GM18909 (cell line): Measurements from ENCODE around the gene ACTN3.
"Not testable (repeated sequence)": the region's sequence is repeated elsewhere in the genome, so short reads cannot be mapped to it uniquely, and the experiment has no call there.

Experiments
- ATAC-seq: cut with Tn5 transposase; IDR thresholded peaks from one replicate; pipeline ENCODE4 v1.9.1; 2021; ENCODE audit warnings: mild to moderate bottlenecking; ENCODE audit not compliant: unreplicated experiment, poor library complexity

The ACTN3 gene

DNA sequence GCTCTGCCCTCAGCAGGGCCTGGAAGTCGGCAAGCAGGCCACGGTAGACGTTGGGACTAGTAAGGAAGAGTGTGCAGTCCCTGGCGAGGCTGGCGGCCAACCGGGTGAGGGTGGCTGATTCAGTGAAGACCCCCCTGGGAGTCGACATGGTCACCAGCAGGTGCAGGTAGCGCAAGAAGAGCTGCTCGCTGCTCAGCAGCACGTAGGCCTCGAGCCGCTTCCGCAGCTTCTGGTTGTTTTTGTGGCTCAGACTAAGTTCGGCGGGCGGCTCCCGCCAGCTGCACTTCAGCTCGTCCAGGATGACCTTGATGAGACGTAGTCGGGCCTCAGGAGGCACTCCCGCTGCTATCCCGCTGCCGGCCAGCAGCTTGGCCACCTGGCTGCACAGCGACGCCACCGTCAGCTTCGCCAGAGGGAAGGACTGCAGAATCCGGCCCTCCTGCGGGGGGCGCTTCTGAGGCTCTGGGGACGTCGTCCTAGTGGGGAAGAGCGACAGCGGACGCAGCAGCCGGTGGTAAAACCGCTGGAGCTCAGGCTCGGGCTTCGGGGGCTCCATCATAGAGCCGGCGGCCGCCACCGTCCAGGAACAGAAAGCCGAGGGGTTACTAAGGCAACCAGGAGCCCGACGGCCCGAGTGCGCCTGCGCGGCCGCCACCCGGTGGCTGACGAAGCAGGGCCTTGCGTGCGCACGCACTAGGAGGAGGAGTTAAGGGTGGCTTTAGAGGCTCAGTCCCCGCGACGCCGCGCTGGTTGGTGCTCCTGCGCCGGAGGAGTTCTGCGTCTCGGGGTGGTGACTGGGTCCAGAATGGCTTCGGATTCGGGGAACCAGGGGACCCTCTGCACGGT lies 46.0 kb downstream of the ACTN3 start, which contains the start of the genes CCDC87 and CCS:
TSS of gene CCDC87 (minus strand) at position 607 of the 846 bp plus-strand sequence. CDS start at position 559, 48 bp downstream.
TSS of gene CCS (plus strand) at position 729 of the 846 bp plus-strand sequence. CDS start at position 806, 77 bp downstream.
- peak; percentile 93 for ATAC-seq

DNA sequence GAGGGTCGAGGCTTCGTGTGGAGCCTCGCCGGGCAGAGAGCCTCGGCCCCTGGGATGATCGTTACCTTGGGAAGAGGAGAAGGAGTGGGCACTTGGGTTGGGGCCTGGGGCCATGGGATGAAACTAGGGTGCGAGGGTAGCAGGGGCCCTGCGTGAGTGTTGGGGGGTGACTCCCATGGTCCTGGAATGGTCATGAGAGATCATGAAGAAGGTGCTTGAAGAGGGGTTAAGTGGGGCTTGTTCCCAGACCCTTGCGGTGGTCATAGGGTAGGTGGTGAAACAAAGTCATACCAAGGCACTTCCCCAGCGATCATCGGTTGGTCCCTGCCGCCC lies 46.6 kb downstream of the ACTN3 start:
- ATAC-seq, result peak; percentile 18

DNA sequence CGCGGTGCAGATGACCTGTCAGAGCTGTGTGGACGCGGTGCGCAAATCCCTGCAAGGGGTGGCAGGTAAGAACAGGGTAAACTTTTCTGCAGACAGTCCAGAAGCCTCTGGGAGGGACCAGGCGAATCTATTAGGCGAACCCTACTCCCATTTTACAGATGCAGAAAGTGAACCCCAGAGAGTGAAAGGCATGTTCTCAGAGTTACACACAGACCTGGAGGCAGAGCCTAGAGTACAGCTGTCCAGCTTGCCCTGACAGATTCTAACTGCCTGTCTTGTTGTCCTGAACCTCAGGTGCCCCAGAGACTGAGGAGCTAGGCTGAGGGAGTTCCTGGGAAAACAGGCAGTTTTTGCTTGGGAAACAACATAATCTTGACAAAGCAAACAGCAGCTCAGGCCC lies 46.9 kb downstream of the ACTN3 start:
- ATAC-seq, result no peak

DNA sequence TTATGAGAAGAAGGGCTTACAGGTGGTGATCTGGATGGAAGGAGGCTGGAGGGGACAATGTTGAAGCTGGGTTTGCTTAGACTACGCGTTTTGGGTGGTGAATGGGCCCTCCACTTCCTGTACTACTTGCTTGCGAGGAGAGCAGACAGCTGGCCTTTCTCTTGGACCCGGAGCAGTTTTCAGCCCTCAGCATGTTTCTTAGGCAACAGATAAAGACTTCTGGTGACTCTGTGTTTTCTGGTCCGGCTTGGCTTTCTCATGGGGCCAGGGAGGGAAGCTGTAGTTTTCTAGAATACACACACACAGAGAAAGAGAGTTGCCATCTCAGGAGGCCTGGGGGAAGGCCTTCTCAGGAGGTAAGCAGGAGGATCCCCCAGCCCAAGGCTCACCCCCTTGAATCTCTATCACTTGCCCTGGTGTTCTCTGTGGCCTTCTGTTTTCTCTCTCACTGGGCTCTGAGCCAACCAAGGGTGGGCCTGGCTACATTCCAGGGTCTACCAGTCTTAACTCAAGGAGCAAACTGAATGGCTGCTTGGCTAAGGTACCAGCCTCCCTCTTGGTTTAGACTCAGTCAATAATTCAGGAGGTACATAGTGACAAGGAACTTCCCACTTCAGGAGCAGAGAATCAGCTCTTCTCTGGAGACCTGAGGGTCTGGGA lies 48.7 kb downstream of the ACTN3 start:
- no peak for ATAC-seq

DNA sequence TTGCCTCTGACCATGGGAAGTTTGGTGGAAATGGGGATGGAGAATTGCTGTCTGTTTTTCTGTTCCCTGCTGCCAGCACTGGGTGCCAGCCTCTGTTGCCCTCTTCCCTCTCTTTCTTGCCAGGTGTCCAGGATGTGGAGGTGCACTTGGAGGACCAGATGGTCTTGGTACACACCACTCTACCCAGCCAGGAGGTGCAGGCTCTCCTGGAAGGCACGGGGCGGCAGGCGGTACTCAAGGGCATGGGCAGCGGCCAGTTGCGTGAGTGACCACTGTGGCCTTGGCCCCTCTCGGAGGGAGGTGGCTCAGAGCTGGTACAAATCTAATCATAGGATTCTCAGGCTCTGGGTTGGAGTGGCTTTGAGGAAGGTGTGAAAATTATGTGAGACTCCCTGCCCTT lies 52.3 kb downstream of the ACTN3 start:
- no peak for ATAC-seq

DNA sequence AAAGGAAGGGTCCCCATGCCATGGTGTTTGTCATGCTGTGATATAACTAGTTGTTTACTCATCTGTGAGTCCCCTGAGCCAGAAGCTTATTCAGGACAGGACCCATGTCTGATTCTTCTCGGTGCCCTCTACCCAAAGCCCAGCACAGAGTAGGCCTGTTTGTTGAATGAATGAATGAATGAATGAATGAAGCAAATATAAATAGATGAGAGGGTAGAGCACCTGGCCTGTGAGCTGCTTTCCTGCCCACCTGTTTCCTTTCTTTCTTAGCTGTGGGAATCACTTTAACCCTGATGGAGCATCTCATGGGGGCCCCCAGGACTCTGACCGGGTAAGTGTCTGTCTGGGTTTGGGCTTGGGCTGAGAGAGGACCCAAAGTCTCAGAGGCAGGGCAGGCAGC lies 53.5 kb downstream of the ACTN3 start:
- ATAC-seq, result no peak

DNA sequence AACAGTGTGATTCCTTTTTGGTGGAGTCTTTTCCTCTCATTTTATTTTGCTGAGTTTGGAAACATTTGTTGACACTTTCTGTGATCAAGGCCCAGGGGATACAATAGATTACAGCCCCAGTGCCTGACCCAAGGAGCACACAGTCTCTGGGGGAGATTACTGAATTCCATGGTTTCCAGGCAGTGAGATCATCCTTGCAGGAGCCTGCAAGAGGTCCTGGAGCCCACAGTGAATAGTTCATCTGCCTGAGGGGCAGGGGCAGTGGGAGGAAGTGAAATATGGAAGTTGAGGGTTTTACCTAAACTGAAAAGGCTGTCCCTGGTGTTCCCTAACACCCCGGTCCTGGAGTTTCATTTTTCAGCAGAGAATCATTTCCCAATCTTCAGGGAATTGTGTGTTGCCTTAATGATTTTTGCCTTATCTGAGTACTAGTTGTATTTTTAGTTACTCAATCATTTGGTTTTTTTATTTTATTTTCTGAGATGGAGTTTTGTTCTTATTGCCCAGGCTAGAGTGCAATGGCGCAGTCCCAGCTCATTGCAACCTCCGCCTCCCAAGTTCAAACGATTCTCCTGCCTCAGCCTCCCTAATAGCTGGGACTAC lies 54.0 kb downstream of the ACTN3 start:
- ATAC-seq, result no peak

DNA sequence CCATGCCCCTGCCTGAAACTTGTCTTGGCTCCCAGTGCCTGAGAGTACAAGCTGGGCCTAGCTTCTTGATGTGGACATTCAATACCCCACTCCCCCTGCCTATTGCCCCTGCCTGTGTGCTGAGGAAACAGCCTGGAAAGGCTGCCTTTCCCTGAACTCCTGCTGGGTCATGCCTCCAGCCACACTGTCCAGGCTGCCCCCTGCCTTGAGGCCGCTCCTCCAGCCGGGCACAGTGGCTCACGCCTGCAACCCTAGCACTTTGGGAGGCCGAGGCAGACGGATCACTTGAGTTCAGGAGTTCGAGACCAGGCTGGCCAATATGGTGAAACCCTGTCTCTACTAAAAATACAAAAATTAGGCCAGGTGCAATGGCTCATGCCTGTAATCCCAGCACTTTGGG lies 56.4 kb downstream of the ACTN3 start:
- no peak for ATAC-seq

DNA sequence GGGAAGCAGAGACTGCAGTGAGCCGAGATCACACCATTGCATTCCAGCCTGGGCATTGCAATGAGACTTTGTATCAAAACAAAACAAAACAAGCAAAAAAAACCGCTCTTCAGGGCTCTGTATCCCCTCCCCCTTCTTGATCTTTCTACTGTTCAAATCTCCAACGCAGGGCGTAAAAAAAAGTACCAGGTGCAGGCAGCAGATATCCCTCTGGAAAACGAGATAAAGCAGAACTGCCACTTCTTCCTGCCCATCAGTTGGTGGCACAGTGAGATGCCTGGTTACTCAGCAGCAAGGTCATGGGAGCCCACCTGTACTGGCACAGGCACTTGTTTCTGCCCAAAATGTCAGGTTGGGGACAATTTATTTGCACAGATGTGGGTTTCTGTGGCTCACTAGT lies 57.5 kb downstream of the ACTN3 start:
- ATAC-seq, result no peak

DNA sequence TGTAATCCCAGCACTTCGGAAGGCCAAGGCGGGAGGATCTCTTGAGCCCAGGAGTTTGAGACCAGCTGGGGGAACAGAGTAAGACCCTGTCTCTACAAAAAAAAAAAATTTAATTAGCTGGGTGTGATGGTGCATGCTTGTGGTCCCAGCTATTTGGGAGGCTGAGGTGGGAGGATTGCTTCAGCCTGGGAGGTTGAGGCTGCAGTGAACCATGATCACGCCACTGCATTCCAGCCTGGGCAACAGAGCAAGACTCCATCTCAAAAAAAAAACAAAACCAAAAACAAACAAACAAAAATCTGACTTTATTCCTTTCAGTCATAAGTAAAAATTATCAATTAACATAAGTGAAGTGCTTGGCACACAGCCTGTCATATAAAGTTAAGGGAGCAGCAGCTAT lies 59.9 kb downstream of the ACTN3 start:
- not testable (repeated sequence) for ATAC-seq

DNA sequence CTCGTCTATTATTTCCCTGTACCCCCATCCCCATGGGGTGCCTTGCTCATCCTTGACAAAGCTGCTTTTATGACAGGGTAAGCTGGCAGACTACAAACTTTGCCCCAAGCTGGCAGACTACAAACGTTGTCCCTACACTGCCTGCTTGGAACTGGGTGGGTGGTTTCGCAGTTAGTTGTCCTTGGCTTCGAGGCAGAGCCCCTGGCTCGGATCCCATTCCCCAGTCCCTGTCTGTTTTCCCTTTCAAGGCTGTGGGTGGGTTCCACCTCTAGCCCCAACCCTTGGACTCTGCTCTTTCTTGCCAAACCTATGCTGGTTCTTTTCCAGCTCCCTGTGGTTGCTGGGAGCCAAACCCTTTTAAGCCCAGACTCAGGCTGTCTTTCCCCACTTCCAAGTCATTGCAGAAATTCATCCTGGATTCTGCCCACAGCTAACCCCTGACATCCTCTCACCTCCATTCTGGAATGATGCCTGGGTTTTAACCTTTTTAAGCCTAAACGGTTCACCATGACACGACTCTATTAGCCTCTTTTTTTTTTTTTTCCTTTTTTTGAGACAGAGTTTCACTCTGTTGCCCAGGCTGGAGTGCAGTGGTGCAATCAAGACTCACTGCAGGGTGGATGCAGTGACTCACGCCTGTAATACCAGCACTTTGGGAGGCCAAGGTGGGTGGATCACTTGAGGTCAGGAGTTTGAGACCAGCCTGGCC lies 60.6 kb downstream of the ACTN3 start:
- no peak for ATAC-seq

DNA sequence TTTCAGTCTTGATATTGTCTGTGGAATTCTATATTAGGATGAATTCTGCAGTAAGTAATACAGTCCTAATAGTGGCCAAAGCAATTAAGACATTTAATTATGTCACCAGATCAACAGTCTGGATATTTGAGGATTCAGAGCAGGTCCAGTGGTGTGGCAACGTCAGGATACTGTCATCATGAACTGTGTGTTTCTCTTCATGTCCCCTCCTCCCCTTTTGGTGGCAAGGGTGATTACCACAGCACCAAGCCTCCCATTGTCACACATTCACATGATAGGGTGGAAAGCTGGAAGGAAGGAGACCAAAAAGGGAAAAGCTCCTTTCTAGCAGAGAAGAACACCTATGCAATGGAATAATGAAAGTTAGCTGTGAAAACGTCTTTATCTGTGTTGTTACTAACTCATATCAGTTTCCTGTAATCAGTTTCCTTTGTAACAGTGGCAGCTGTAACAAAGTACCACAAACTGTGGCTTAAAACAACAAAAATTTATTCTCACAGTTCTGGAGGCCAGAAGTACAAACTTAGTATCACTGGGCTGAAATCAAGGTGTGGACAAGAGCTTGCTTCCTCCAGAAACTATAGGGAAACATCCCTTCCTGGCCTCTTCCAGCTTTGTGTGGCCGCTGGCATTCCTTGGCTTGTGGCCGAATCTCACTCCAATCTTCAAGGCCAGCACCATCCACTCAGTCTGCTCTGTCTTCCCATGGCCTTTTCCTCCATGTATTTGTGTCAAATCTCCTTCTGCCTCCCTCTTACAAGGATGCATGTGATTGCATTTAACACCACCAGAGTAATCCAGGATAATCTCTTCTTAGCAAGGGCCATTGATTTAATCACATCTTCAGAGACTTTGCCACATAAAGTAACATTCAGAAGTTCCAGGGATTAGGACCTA lies 63.3 kb downstream of the ACTN3 start:
- no peak for ATAC-seq

DNA sequence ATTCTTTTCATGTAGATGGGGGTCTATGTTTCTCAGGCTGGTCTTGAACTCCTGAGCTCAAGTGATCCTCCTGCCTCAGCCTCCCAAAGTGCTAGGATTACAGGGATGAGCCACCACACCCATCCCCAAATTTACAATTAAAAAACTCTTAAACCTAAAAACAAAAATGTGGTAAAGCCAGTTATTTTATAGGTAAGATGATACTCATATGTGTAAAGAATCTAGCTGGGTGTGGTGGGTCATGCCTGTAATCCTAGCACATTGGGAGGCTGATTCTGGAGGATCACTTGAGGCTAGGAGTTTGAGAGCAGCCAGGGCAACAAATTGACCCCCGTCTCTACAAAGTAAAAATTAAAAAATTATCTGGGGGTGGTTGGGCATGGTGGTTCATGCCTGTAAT lies 65.8 kb downstream of the ACTN3 start:
- ATAC-seq, result no peak
